Measurements from ENCODE around the gene RNF223. TPM values are rescaled to one million over a fixed set of nuclear protein-coding genes. Genes with fewer than 3 reads are reported as not detected.

RNF223 gene
- total and polyA plus RNA-seq, 2 of the 8 experiments (the other 6 are each of a cell fraction or from before 2014, with no cell fraction given): not detected

DNA sequence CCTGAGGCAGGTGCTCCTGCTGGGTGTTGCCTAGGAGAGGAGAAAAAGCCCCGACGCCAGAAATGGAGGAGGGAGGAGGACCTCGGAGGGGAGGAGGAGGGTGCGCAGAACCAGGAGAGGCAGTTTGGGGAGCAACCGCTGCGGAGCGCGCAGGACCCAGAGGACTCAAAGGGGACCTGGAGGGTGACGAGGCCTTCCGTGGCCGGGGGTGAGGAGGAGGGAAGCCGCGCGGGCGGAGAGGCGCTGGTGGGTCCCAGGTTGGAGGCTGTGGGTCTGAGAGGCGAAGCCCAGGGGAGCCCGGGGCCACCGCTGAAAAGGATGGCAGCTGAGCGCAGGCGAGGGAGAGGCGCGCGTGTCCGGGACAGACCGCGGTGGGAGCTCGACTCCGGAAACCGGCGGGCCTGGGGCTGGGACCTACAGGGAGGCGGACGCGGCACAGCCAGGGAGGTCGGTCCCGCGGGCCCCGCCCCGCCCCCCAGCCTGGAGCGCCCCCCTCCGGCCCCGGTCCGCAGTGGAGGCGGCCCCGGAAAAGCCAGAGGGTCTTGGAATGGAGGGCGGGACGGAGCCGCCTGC, 15.1 kb downstream of the RNF223 start:
- Histone ChIP-seq H3K14ac (ENCODE audit: insufficient read length) (no peak overlapping the region), H2BK20ac (ENCODE audit: low read length) (no peak overlapping the region), H3K4ac (replicated peaks; ENCODE audit: insufficient read length, low read depth, low read length) (no peak overlapping the region), H2BK5ac (ENCODE audit: low read depth, low read length) (no peak overlapping the region), H2BK12ac (ENCODE audit: low read depth, low read length) (no peak overlapping the region), H3K23me2 (ENCODE audit: low read depth, low read length) (peaks cover 7% of the 10 kb centered on the region; the same call in 1 of the 2 replicates), H3K36me3 (ENCODE audit: control insufficient read depth in 2 of 4, insufficient read depth in 4 of 4, low read length in 3 of 4) (peaks cover 0 to 15% (median 4%) of the 10 kb centered on the region in 4 experiments; a peak in 5 of 8 replicates), H3K56ac (replicated peaks; ENCODE audit: insufficient read length, low read depth, low read length) (no peak overlapping the region), H4K91ac (replicated peaks; ENCODE audit: insufficient read length, low read length) (no peak overlapping the region), H3K18ac (ENCODE audit: extremely low read depth, low read length) (no peak overlapping the region), H3K9me3 (ENCODE audit: insufficient read depth in 2 of 2, low read depth in 1 of 2, low read length in 1 of 2) (no peaks in the 10 kb centered on the region), H3K4me2 (ENCODE audit: insufficient read depth in 1 of 2, low read depth in 2 of 2, low read length in 2 of 2) (peak overlapping the region; percentile 42 to 98), H4K20me1 (replicated peaks in 1 of 2; ENCODE audit: control insufficient read depth in 1 of 2, insufficient read depth in 2 of 2, low read length in 2 of 2) (peaks cover 0 to 21% of the 10 kb centered on the region in 2 experiments), H3K27me3 (replicated peaks in 1 of 4; ENCODE audit: control insufficient read depth in 3 of 4, extremely low read depth in 1 of 4, insufficient read depth in 3 of 4, low read length in 3 of 4) (peaks cover 9 to 45% (median 33%) of the 10 kb centered on the region in 4 experiments), H3K9ac (replicated peaks in 1 of 4; ENCODE audit: extremely low read depth in 1 of 4, low read depth in 3 of 4, low read length in 3 of 4) (no peak overlapping the region), H3K79me1 (ENCODE audit: low read depth, low read length) (no peaks in the 10 kb centered on the region), H2AK5ac (ENCODE audit: low read depth, low read length) (no peak overlapping the region), H3K4me1 (replicated peaks in 1 of 4; ENCODE audit: control insufficient read depth in 3 of 4, insufficient read depth in 4 of 4, low read length in 3 of 4) (peaks cover 0 to 14% (median 9%) of the 10 kb centered on the region in 4 experiments; a peak in 5 of 7 replicates), H2AFZ (ENCODE audit: low read length) (no peak overlapping the region; the same call in 1 of the 2 replicates), H4K8ac (ENCODE audit: extremely low read depth, insufficient read depth, low read length) (peak overlapping the region; percentile 65; the same call in 1 of the 2 replicates), H3K27ac (ENCODE audit: low read depth, low read length) (no peak overlapping the region), H4K5ac (ENCODE audit: insufficient read length, low read depth, low read length) (no peak overlapping the region), H2BK120ac (replicated peaks; ENCODE audit: low read depth, low read length) (no peak overlapping the region), H3K23ac (ENCODE audit: insufficient read length) (no peak overlapping the region), H3K79me2 (ENCODE audit: control insufficient read depth in 1 of 2, insufficient read depth in 2 of 2, low read length in 2 of 2) (no peaks in the 10 kb centered on the region), H2BK15ac (ENCODE audit: low read length) (no peak overlapping the region), H3K4me3 (ENCODE audit: extremely low read depth in 1 of 4, insufficient read depth in 2 of 4, low read depth in 3 of 4, low read length in 4 of 4) (peak overlapping the region; percentile 43 to 76 (median 48))
- ChIA-PET CTCF (ENCODE audit: partially characterized antibody) (interaction anchor here (0.7 to 10.2 kb wide), 14 partner anchors 12 to 232 kb away, joined by 3 to 70 read pairs (median 5); partner anchors contain the start of gene ISG15), POLR2A (ENCODE audit: partially characterized antibody) (interaction anchor here (0.6 to 6.9 kb wide), 14 partner anchors 8 to 253 kb away, joined by 3 to 70 read pairs (median 4); no protein-coding TSS in a partner anchor)
- DNase-seq (ENCODE audit: low read depth in 1 of 2, low spot score in 2 of 2): peak in 1 of 2 experiments; percentile 76
- FAIRE-seq: no peak
- WGBS, 2 experiments (ENCODE audit: extremely low coverage in 1 of 2, insufficient coverage in 1 of 2, insufficient read length in 1 of 2, insufficient replicate concordance in 2 of 2, low coverage in 1 of 2, low lambda C conversion rate in 2 of 2, missing lambda C conversion rate in 1 of 2): 3% methylated on average over 20 of the region's 48 CpGs; no CpG with 5 or more reads in 1 of the 2 experiments
- TF ChIP-seq RBBP5 (IDR thresholded peaks at IDR 0.05; ENCODE audit: borderline replicate concordance, low read depth, low read length) (0 out of 2 replicates have a peak, but pooled peaks have one; percentile 38), SUZ12 (IDR thresholded peaks at IDR 0.05; ENCODE audit: low read length) (peak; percentile 28; the same call in 1 of the 2 replicates), YY1 (IDR thresholded peaks at IDR 0.05; ENCODE audit: low read depth, low read length) (no peak), KDM4A (IDR thresholded peaks at IDR 0.05; ENCODE audit: low read depth, low read length, severe bottlenecking) (peak; percentile 50)

Measured in H1 (cell line).